ENCODE results near the gene TECTA. TPM values are rescaled to one million over a fixed set of nuclear protein-coding genes. Genes with fewer than 3 reads are reported as not detected.
"Not testable (repeated sequence)": the region's sequence is repeated elsewhere in the genome, so short reads cannot be mapped to it uniquely, and the experiment has no call there.

Gene TECTA
- total RNA-seq, 1 donor from 2014 or later = 2.9 TPM

DNA sequence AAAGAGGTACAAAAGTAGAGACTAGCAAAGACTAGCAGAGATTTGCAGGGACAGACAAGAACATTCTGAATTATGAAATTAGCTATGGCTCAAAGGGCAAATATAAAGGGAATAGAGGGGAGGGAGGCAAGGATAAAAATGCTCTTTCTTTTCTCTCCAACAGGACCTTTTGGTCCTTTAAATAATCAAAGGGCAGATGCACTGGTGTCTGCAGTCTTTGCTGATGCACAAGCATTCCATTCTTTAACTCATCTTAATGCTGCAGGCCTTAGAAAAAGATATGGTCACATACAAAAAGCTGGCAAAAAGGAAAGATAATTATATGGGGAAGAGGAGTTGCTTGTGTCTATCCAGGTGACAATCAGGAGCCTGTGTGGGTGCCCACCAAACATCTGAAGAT is 137.9 kb downstream of the TECTA start:
- no peak overlapping the region for H3K4me3 Mint-ChIP-seq (ENCODE audit: unreplicated experiment)
- TF ChIP-seq, protein P1, sequence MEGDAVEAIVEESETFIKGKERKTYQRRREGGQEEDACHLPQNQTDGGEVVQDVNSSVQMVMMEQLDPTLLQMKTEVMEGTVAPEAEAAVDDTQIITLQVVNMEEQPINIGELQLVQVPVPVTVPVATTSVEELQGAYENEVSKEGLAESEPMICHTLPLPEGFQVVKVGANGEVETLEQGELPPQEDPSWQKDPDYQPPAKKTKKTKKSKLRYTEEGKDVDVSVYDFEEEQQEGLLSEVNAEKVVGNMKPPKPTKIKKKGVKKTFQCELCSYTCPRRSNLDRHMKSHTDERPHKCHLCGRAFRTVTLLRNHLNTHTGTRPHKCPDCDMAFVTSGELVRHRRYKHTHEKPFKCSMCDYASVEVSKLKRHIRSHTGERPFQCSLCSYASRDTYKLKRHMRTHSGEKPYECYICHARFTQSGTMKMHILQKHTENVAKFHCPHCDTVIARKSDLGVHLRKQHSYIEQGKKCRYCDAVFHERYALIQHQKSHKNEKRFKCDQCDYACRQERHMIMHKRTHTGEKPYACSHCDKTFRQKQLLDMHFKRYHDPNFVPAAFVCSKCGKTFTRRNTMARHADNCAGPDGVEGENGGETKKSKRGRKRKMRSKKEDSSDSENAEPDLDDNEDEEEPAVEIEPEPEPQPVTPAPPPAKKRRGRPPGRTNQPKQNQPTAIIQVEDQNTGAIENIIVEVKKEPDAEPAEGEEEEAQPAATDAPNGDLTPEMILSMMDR (IDR thresholded peaks at IDR 0.05; ENCODE audit: partially characterized antibody, unreplicated experiment) = no peak
- H3K27ac Mint-ChIP-seq (ENCODE audit: unreplicated experiment) = no peak overlapping the region
- H3K4me1 Mint-ChIP-seq (ENCODE audit: low read depth, unreplicated experiment) = peaks cover 17% of the 10 kb centered on the region
- no peaks in the 10 kb centered on the region for H3K9me3 Mint-ChIP-seq (ENCODE audit: unreplicated experiment)
- H3K27me3 Mint-ChIP-seq (ENCODE audit: unreplicated experiment) = no peaks in the 10 kb centered on the region
- no peak for DNase-seq
- H3K36me3 Mint-ChIP-seq (ENCODE audit: unreplicated experiment) = no peaks in the 10 kb centered on the region

GRCh38 chr11:121240001-121240400 is 139.0 kb downstream of the TECTA start:
- not testable (repeated sequence) for H3K36me3 Mint-ChIP-seq (ENCODE audit: unreplicated experiment); H3K9me3 Mint-ChIP-seq (ENCODE audit: unreplicated experiment); H3K27me3 Mint-ChIP-seq (ENCODE audit: unreplicated experiment); H3K4me3 Mint-ChIP-seq (ENCODE audit: unreplicated experiment); DNase-seq; H3K27ac Mint-ChIP-seq (ENCODE audit: unreplicated experiment)
- peaks cover 17% of the 10 kb centered on the region for H3K4me1 Mint-ChIP-seq (ENCODE audit: low read depth, unreplicated experiment)

- no peak overlapping the region for H3K4me3 Mint-ChIP-seq (ENCODE audit: unreplicated experiment)
- TF ChIP-seq, protein P1 (IDR thresholded peaks at IDR 0.05; ENCODE audit: partially characterized antibody, unreplicated experiment) = no peak
- H3K27me3 Mint-ChIP-seq (ENCODE audit: unreplicated experiment) = no peaks in the 10 kb centered on the region
- no peaks in the 10 kb centered on the region for H3K36me3 Mint-ChIP-seq (ENCODE audit: unreplicated experiment)
- H3K9me3 Mint-ChIP-seq (ENCODE audit: unreplicated experiment) = no peaks in the 10 kb centered on the region
- no peak for DNase-seq
- H3K27ac Mint-ChIP-seq (ENCODE audit: unreplicated experiment) = no peak overlapping the region
- peaks cover 17% of the 10 kb centered on the region for H3K4me1 Mint-ChIP-seq (ENCODE audit: low read depth, unreplicated experiment)
Observed at GRCh38 chr11:121240650-121241303, 139.7 kb downstream of the TECTA start.

Other genes with a start within 250 kb of the TECTA start
- 36.5 TPM for gene TBCEL, start 77.1 kb upstream of the TECTA start, total RNA-seq (ENCODE audit: unreplicated experiment)
- gene SC5D, start 191.5 kb downstream of the TECTA start, total RNA-seq (ENCODE audit: unreplicated experiment) = 57.7 TPM

Measured in glutamatergic neuron (in vitro differentiated cells).